Measurements from ENCODE around the gene ERP29. TPM values are rescaled to one million over a fixed set of nuclear protein-coding genes. Genes with fewer than 3 reads are reported as not detected.

ERP29 gene
- total RNA-seq, 3 donors from 2014 or later (not counting 1 experiment from before 2014, with no cell fraction given) = 51.6 to 74.9 (median 57.8) TPM

DNA sequence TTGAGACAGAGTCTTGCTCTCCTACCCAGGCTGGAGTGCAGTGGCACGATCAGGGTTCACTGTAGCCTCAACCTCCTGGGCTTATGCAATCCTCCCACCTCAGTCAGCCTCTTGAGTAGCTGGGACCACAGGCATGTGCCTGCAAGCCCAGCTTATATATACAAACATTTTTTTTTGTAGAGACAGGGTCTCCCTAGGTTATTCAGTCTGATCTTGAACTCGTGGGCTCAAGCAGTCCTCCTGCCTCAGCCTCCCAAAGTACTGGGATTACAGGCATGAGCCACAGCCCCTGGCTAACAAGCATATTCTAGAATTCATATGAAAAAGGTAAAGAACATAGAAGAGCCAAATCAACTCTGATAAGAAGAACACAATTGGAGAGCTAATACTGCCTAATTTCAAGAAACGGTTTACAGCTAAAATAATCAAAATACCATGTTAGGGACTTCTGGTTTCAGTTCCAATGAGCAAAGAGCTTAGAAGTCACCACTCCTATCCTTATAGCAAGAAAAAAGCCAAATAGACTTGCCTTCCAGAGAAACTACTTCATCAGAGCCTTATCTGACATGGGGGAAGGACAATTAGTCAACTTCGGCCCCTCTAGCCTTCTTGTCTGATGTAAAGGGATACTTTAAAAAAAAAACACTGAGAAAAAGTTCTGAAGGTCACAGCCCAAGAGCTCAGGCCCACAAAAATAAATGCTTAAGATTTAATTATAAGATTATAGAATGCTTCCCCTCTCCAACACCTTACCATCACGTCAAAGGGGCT lies 37.9 kb upstream of the ERP29 start:
- TF ChIP-seq, protein P1, sequence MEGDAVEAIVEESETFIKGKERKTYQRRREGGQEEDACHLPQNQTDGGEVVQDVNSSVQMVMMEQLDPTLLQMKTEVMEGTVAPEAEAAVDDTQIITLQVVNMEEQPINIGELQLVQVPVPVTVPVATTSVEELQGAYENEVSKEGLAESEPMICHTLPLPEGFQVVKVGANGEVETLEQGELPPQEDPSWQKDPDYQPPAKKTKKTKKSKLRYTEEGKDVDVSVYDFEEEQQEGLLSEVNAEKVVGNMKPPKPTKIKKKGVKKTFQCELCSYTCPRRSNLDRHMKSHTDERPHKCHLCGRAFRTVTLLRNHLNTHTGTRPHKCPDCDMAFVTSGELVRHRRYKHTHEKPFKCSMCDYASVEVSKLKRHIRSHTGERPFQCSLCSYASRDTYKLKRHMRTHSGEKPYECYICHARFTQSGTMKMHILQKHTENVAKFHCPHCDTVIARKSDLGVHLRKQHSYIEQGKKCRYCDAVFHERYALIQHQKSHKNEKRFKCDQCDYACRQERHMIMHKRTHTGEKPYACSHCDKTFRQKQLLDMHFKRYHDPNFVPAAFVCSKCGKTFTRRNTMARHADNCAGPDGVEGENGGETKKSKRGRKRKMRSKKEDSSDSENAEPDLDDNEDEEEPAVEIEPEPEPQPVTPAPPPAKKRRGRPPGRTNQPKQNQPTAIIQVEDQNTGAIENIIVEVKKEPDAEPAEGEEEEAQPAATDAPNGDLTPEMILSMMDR (IDR thresholded peaks at IDR 0.05) = no peak
- ATAC-seq = no peak
- intact Hi-C loops (cut with micrococcal nuclease) = no loop called here
- DNase-seq = no peak
- Mint-ChIP-seq H3K9me3 (no peaks in the 10 kb centered on the region), H3K27ac (no peak overlapping the region), H3K36me3 (no peaks in the 10 kb centered on the region), H3K4me1 (peaks cover 21 to 31% of the 10 kb centered on the region in 2 donors), H3K4me3 (no peak overlapping the region), H3K27me3 (ENCODE audit: low read depth in 2 of 2) (peaks cover 0 to 3% of the 10 kb centered on the region in 2 donors)
- Histone ChIP-seq H3K4me1 (ENCODE audit: control insufficient read depth, insufficient read depth, low read length) (peaks cover 18% of the 10 kb centered on the region), H3K9me3 (ENCODE audit: control insufficient read depth, insufficient read depth, low read length) (peaks cover 8% of the 10 kb centered on the region), H3K27me3 (ENCODE audit: control insufficient read depth, insufficient read depth, low read length) (no peaks in the 10 kb centered on the region), H3K36me3 (ENCODE audit: control insufficient read depth, insufficient read depth, low read length) (no peaks in the 10 kb centered on the region), H3K4me3 (ENCODE audit: low read length) (no peak overlapping the region), H3K27ac (ENCODE audit: low read length) (no peak overlapping the region)
- WGBS (ENCODE audit: insufficient coverage) = 96% methylated on average over 3 of the region's 5 CpGs

DNA sequence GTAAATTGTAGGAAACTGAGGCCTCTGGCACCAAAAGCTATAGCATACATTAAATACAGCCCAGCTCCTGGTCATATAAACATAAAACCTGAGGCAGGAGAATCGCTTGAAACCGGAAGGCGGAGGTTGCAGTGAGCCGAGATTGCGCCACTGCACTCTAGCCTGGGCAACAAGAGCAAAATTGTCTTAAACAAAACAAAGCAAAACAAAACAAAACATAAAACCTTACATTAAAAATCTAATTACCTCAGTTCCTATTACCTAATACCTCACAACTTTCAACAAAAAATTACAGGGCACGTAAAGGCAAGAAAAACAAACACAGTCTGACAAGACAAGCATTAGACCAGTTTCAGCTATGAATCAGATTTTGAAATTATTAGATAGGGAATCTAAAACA lies 36.9 kb upstream of the ERP29 start:
- peaks cover 21 to 31% of the 10 kb centered on the region in 2 donors for H3K4me1 Mint-ChIP-seq
- no peak overlapping the region for H3K4me3 ChIP-seq (ENCODE audit: low read length)
- intact Hi-C loops (cut with micrococcal nuclease) = no loop called here
- H3K4me1 ChIP-seq (ENCODE audit: control insufficient read depth, insufficient read depth, low read length) = peaks cover 18% of the 10 kb centered on the region
- H3K27ac Mint-ChIP-seq = no peak overlapping the region
- no peaks in the 10 kb centered on the region for H3K36me3 ChIP-seq (ENCODE audit: control insufficient read depth, insufficient read depth, low read length)
- TF ChIP-seq, protein P1 (IDR thresholded peaks at IDR 0.05) = no peak
- DNase-seq (no peak), ATAC-seq (no peak)
- H3K9me3 Mint-ChIP-seq = no peaks in the 10 kb centered on the region
- H3K9me3 ChIP-seq (ENCODE audit: control insufficient read depth, insufficient read depth, low read length) = peaks cover 3% of the 10 kb centered on the region
- over 99% methylated on average over 6 of the region's 6 CpGs for WGBS (ENCODE audit: insufficient coverage)
- H3K27ac ChIP-seq (ENCODE audit: low read length) = no peak overlapping the region
- peaks cover 0 to 3% of the 10 kb centered on the region in 2 donors for H3K27me3 Mint-ChIP-seq (ENCODE audit: low read depth in 2 of 2)
- no peaks in the 10 kb centered on the region for H3K27me3 ChIP-seq (ENCODE audit: control insufficient read depth, insufficient read depth, low read length)
- no peaks in the 10 kb centered on the region for H3K36me3 Mint-ChIP-seq
- H3K4me3 Mint-ChIP-seq = no peak overlapping the region

DNA sequence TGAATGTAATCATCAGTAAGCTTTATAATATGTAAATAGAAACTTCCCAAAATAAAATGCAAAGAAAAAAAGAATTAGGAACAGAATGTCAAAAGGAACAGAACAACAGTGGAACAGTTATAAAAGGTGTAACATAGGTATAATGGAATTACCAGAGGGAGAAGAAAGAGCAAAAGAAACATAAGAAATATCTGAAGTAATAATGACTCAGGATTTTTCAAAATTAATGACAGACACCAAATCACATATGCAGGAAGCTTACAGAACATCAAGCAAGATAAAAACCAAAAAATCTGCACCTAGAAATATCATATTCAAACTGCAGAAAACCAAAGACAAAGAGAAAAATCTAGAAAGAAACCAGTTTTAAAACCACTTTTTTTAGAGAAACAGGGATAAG lies 36.4 kb upstream of the ERP29 start:
- TF ChIP-seq, protein P1 (IDR thresholded peaks at IDR 0.05) = no peak
- no peak overlapping the region for H3K27ac ChIP-seq (ENCODE audit: low read length)
- H3K4me1 ChIP-seq (ENCODE audit: control insufficient read depth, insufficient read depth, low read length) = peaks cover 15% of the 10 kb centered on the region
- ATAC-seq (no peak), DNase-seq (no peak)
- H3K9me3 ChIP-seq (ENCODE audit: control insufficient read depth, insufficient read depth, low read length) = peaks cover under 1% of the 10 kb centered on the region
- no peaks in the 10 kb centered on the region for H3K27me3 ChIP-seq (ENCODE audit: control insufficient read depth, insufficient read depth, low read length)
- no peak overlapping the region for H3K27ac Mint-ChIP-seq
- peaks cover 18 to 28% of the 10 kb centered on the region in 2 donors for H3K4me1 Mint-ChIP-seq
- no peaks in the 10 kb centered on the region for H3K36me3 ChIP-seq (ENCODE audit: control insufficient read depth, insufficient read depth, low read length)
- intact Hi-C loops (cut with micrococcal nuclease) = no loop called here
- no peaks in the 10 kb centered on the region for H3K36me3 Mint-ChIP-seq
- H3K9me3 Mint-ChIP-seq = no peaks in the 10 kb centered on the region
- H3K27me3 Mint-ChIP-seq (ENCODE audit: low read depth in 2 of 2) = peaks cover 0 to 3% of the 10 kb centered on the region in 2 donors
- H3K4me3 Mint-ChIP-seq = no peak overlapping the region
- no peak overlapping the region for H3K4me3 ChIP-seq (ENCODE audit: low read length)

DNA sequence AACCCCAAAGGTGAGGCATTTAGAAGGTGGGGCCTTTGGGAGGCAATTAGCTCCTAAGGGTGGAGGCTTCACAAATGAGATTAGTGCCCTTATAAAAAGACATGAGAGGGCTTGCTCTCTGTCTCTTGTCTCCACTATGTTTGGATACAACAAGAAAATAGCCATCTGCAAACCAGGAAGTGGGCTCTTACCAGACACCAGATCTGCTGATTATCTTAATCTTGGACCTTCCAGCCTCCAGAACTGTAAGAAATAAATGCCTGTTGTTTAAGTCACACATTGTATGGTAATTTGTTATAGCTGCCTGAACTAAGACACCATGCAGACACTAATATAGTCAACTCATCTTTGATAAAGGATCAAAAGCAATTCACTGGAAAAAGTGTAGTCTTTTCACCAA lies 34.7 kb upstream of the ERP29 start:
- peaks cover 6 to 20% of the 10 kb centered on the region in 2 donors for H3K4me1 Mint-ChIP-seq
- TF ChIP-seq, protein P1 (IDR thresholded peaks at IDR 0.05) = no peak
- intact Hi-C loops (cut with micrococcal nuclease) = no loop called here
- H3K9me3 Mint-ChIP-seq = no peaks in the 10 kb centered on the region
- H3K27ac Mint-ChIP-seq = no peak overlapping the region
- Histone ChIP-seq H3K27ac (ENCODE audit: low read length) (no peak overlapping the region), H3K4me1 (ENCODE audit: control insufficient read depth, insufficient read depth, low read length) (peaks cover 8% of the 10 kb centered on the region), H3K9me3 (ENCODE audit: control insufficient read depth, insufficient read depth, low read length) (no peaks in the 10 kb centered on the region), H3K4me3 (ENCODE audit: low read length) (no peak overlapping the region), H3K27me3 (ENCODE audit: control insufficient read depth, insufficient read depth, low read length) (no peaks in the 10 kb centered on the region), H3K36me3 (ENCODE audit: control insufficient read depth, insufficient read depth, low read length) (no peaks in the 10 kb centered on the region)
- ATAC-seq = no peak
- DNase-seq = no peak
- no peak overlapping the region for H3K4me3 Mint-ChIP-seq
- peaks cover 0 to 3% of the 10 kb centered on the region in 2 donors for H3K27me3 Mint-ChIP-seq (ENCODE audit: low read depth in 2 of 2)
- H3K36me3 Mint-ChIP-seq = no peaks in the 10 kb centered on the region

Measured in natural killer cell (primary cell).